GM18502 (cell line): ENCODE results near the gene TNFSF15.

Experiments
- ATAC-seq: cut with Tn5 transposase; IDR thresholded peaks from one replicate; pipeline ENCODE4 v1.9.1; 2021; ENCODE audit warnings: mild to moderate bottlenecking; ENCODE audit not compliant: unreplicated experiment, poor library complexity

Gene TNFSF15

GRCh38 chr9:114791312-114791711, 14.5 kb downstream of the TNFSF15 start:
- no peak for ATAC-seq

- ATAC-seq = no peak
These were observed 15.3 kb downstream of the TNFSF15 start for GRCh38 chr9:114790521-114790920.

- ATAC-seq = no peak
These were observed 16.8 kb downstream of the TNFSF15 start for GRCh38 chr9:114789006-114789405.

- no peak for ATAC-seq
These were observed 17.9 kb downstream of the TNFSF15 start for GRCh38 chr9:114787781-114788498.

- ATAC-seq = no peak
These were observed 18.6 kb downstream of the TNFSF15 start for GRCh38 chr9:114787214-114787613.

- ATAC-seq = no peak
These were observed 19.8 kb downstream of the TNFSF15 start for GRCh38 chr9:114785866-114786650.

GRCh38 chr9:114784721-114785279, 21.0 kb downstream of the TNFSF15 start:
- ATAC-seq = no peak

GRCh38 chr9:114782586-114782985, 23.3 kb downstream of the TNFSF15 start:
- ATAC-seq = no peak

GRCh38 chr9:114779352-114779845, 26.4 kb downstream of the TNFSF15 start:
- ATAC-seq = no peak

GRCh38 chr9:114777821-114778609, 27.8 kb downstream of the TNFSF15 start:
- no peak for ATAC-seq

GRCh38 chr9:114776683-114777399, 29.0 kb downstream of the TNFSF15 start:
- no peak for ATAC-seq

- no peak for ATAC-seq
These were observed 29.9 kb downstream of the TNFSF15 start for GRCh38 chr9:114775981-114776380.

GRCh38 chr9:114775121-114775520, 30.7 kb downstream of the TNFSF15 start:
- no peak for ATAC-seq

GRCh38 chr9:114774524-114774923, 31.3 kb downstream of the TNFSF15 start:
- ATAC-seq = no peak

GRCh38 chr9:114771889-114772288, 34.0 kb downstream of the TNFSF15 start:
- ATAC-seq = no peak

- ATAC-seq = no peak
These were observed 34.8 kb downstream of the TNFSF15 start for GRCh38 chr9:114770991-114771390.

- no peak for ATAC-seq
These were observed 36.2 kb downstream of the TNFSF15 start for GRCh38 chr9:114769624-114770023.

GRCh38 chr9:114763220-114763619, 42.6 kb downstream of the TNFSF15 start:
- no peak for ATAC-seq

GRCh38 chr9:114761523-114761922, 44.3 kb downstream of the TNFSF15 start:
- ATAC-seq = no peak
